ENCODE results near the gene TWIST2. TPM values are rescaled to one million over a fixed set of nuclear protein-coding genes. Genes with fewer than 3 reads are reported as not detected.

TWIST2 gene
- total RNA-seq, 1 experiment from 2014 or later = not detected

- POLR2A ChIA-PET (ENCODE audit: low non-redundant PET) = interaction anchor here (0.7 kb wide), 1 partner anchor 120 kb away, joined by 5 read pairs; no protein-coding TSS in a partner anchor
- Histone ChIP-seq H3K36me3 (ENCODE audit: insufficient read depth, low read length, poor library complexity, severe bottlenecking) (no peaks in the 10 kb centered on the region), H3K27me3 (replicated peaks; ENCODE audit: insufficient read depth, low read depth, low read length, poor library complexity) (peaks cover 34% of the 10 kb centered on the region), H3K4me1 (ENCODE audit: insufficient read depth, low read length, poor library complexity, severe bottlenecking) (no peaks in the 10 kb centered on the region), H3K27ac (ENCODE audit: low read depth, low read length, poor library complexity, severe bottlenecking) (no peak overlapping the region), H3K4me3 (ENCODE audit: low read depth, low read length, poor library complexity, severe bottlenecking) (no peak overlapping the region), H3K9me3 (ENCODE audit: low read depth, low read length, poor library complexity, severe bottlenecking) (no peaks in the 10 kb centered on the region)
- DNase-seq (ENCODE audit: low spot score) = no peak
- CTCF ChIA-PET = no interaction called here
- no TSS peak for BruUV-seq (replicated peaks)
- intact Hi-C loops (cut with micrococcal nuclease; ENCODE audit: unreplicated experiment) = no loop called here
- TF ChIP-seq CTCF (conservative IDR thresholded peaks at IDR 0.05; ENCODE audit: low read depth, low read length) (no peak), EZH2 (IDR thresholded peaks at IDR 0.05; ENCODE audit: borderline replicate concordance, low read depth, low read length, poor library complexity, severe bottlenecking) (no peak)
These were observed 37.0 kb downstream of the TWIST2 start for GRCh38 chr2:238884812-238885408.

DNA sequence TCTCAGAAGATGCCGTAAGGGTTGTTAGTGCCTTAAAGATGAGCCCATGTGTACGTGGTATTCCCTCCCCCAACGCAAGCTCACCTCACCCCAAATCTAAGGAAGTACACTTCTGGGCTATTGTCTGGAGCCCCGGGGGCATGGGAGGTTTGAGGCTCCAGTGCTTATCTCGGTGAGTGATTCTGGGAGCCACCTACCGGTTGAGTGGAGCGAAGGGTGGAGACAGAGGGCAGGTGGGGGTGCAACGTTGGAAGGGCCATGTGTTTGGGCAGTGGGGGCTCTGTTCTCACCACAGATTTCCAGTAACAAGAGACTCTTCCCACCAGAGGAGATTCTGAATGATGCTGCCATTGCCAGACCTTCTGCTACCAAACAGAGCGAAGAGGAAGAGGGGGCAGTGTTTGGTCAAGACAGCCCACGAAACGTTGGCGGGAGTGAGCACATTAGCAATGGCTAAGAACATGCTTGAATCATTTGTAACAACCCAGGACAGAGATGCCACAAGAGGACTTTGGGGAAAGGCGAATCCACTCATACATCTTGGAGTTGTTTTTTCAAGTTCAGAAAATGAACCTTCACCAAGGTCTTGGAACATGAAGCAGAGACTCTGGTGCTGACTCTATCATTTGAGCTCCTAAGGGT, 38.7 kb downstream of the TWIST2 start:
- BruUV-seq (replicated peaks) = no TSS peak
- POLR2A ChIA-PET (ENCODE audit: low non-redundant PET) = no interaction called here
- CTCF ChIA-PET = no interaction called here

GRCh38 chr2:238887616-238888015, 39.7 kb downstream of the TWIST2 start:
- H3K27me3 ChIP-seq (replicated peaks; ENCODE audit: insufficient read depth, low read depth, low read length, poor library complexity) = peaks cover 34% of the 10 kb centered on the region
- no peak overlapping the region for H3K27ac ChIP-seq (ENCODE audit: low read depth, low read length, poor library complexity, severe bottlenecking)
- ChIA-PET POLR2A (ENCODE audit: low non-redundant PET) (no interaction called here), CTCF (interaction anchor here (0.6 kb wide), 1 partner anchor 11 kb away, joined by 3 read pairs; no protein-coding TSS in a partner anchor)
- H3K4me3 ChIP-seq (ENCODE audit: low read depth, low read length, poor library complexity, severe bottlenecking) = no peak overlapping the region
- no peak for DNase-seq (ENCODE audit: low spot score)
- BruUV-seq (replicated peaks) = no TSS peak
- no peaks in the 10 kb centered on the region for H3K36me3 ChIP-seq (ENCODE audit: insufficient read depth, low read length, poor library complexity, severe bottlenecking)
- TF ChIP-seq CTCF (conservative IDR thresholded peaks at IDR 0.05; ENCODE audit: low read depth, low read length) = no peak
- no peak for TF ChIP-seq EZH2 (IDR thresholded peaks at IDR 0.05; ENCODE audit: borderline replicate concordance, low read depth, low read length, poor library complexity, severe bottlenecking)
- no peaks in the 10 kb centered on the region for H3K9me3 ChIP-seq (ENCODE audit: low read depth, low read length, poor library complexity, severe bottlenecking)
- H3K4me1 ChIP-seq (ENCODE audit: insufficient read depth, low read length, poor library complexity, severe bottlenecking) = no peaks in the 10 kb centered on the region
- intact Hi-C loops (cut with micrococcal nuclease; ENCODE audit: unreplicated experiment) = no loop called here

More for the DNA sequence above, 38.7 kb downstream of the TWIST2 start:
- TF ChIP-seq CTCF (conservative IDR thresholded peaks at IDR 0.05; ENCODE audit: low read depth, low read length) = no peak
- TF ChIP-seq EZH2 (IDR thresholded peaks at IDR 0.05; ENCODE audit: borderline replicate concordance, low read depth, low read length, poor library complexity, severe bottlenecking) = no peak
- intact Hi-C loops (cut with micrococcal nuclease; ENCODE audit: unreplicated experiment) = no loop called here
- Histone ChIP-seq H3K27me3 (replicated peaks; ENCODE audit: insufficient read depth, low read depth, low read length, poor library complexity) (peaks cover 34% of the 10 kb centered on the region), H3K27ac (ENCODE audit: low read depth, low read length, poor library complexity, severe bottlenecking) (no peak overlapping the region), H3K9me3 (ENCODE audit: low read depth, low read length, poor library complexity, severe bottlenecking) (no peaks in the 10 kb centered on the region), H3K4me1 (ENCODE audit: insufficient read depth, low read length, poor library complexity, severe bottlenecking) (no peaks in the 10 kb centered on the region), H3K36me3 (ENCODE audit: insufficient read depth, low read length, poor library complexity, severe bottlenecking) (no peaks in the 10 kb centered on the region), H3K4me3 (ENCODE audit: low read depth, low read length, poor library complexity, severe bottlenecking) (no peak overlapping the region)
- DNase-seq (ENCODE audit: low spot score) = no peak
